KOPT-K1 (cell line): ENCODE results near the gene NLRP4.

Experiments
- H3K27ac ChIP-seq: fragments of 200-600 bp; sonication (generic); 2 replicates; pipeline ENCODE4 v1.5.1; 2016; ENCODE audit warnings: antibody characterized with exemption, mild to moderate bottlenecking, low read depth, low read length; ENCODE audit not compliant: poor library complexity, severe bottlenecking
- H3K36me3 ChIP-seq: fragments of 200-600 bp; sonication (generic); 2 replicates; pipeline ENCODE4 v1.5.1; 2017; ENCODE audit warnings: antibody characterized with exemption, mild to moderate bottlenecking, low read length, moderate library complexity; ENCODE audit not compliant: insufficient read depth
- H3K9me3 ChIP-seq: fragments of 200-600 bp; sonication (generic); 2 replicates; pipeline ENCODE4 v1.5.1; 2017; ENCODE audit warnings: antibody characterized with exemption, low read length, mild to moderate bottlenecking; ENCODE audit not compliant: insufficient read depth, poor library complexity, severe bottlenecking

Gene NLRP4, protein sequence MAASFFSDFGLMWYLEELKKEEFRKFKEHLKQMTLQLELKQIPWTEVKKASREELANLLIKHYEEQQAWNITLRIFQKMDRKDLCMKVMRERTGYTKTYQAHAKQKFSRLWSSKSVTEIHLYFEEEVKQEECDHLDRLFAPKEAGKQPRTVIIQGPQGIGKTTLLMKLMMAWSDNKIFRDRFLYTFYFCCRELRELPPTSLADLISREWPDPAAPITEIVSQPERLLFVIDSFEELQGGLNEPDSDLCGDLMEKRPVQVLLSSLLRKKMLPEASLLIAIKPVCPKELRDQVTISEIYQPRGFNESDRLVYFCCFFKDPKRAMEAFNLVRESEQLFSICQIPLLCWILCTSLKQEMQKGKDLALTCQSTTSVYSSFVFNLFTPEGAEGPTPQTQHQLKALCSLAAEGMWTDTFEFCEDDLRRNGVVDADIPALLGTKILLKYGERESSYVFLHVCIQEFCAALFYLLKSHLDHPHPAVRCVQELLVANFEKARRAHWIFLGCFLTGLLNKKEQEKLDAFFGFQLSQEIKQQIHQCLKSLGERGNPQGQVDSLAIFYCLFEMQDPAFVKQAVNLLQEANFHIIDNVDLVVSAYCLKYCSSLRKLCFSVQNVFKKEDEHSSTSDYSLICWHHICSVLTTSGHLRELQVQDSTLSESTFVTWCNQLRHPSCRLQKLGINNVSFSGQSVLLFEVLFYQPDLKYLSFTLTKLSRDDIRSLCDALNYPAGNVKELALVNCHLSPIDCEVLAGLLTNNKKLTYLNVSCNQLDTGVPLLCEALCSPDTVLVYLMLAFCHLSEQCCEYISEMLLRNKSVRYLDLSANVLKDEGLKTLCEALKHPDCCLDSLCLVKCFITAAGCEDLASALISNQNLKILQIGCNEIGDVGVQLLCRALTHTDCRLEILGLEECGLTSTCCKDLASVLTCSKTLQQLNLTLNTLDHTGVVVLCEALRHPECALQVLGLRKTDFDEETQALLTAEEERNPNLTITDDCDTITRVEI

DNA sequence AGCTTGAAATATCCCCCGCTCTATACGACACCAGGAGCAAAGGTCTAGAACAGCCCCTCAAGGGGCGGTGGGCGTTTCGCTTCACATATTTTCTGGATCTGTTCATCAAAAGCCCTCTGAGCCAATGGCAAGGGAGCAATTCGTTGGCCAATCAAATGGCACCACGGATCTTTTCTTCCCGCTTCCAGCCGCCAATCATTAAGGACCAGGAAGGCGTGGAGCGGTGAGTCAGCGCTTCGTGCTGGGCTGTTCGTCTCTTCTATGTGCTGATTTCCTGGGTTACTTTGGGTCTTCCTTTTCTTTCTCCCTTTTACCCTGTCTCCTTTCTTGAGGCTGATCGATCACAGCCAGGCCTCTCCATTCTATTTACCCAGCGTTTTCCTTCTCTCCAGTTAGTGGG, at the start of gene NLRP4:
Gene NLRP4, plus strand, starts transcription at position 201 of the 400 bp plus-strand sequence. CDS start 15,541 bp downstream, outside the sequence.
- H3K27ac ChIP-seq = no peak within 1 kb of the TSS
- no peaks in the 10 kb centered on the region for H3K36me3 ChIP-seq
- H3K9me3 ChIP-seq = no peaks in the 10 kb centered on the region

DNA sequence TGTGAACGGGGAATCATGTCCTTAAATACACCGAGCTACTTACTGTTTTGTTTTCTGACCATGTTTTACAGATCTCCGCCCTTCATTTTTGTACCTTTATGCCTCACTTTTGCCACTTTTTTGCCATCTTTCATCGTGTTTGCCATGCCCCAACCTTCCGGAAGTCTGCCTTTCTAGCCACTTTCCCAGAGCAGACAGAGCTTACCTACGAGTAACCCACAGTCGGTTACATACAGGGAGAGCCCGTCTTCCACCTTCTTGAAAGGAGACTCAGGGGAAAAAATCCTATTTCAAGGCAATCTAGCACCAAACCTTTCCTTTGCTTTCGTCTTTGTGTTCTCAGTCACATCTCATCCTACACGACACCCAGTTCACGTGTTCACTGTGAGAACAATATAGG, 41.3 kb upstream of the NLRP4 start:
- Histone ChIP-seq H3K36me3 (no peaks in the 10 kb centered on the region), H3K27ac (no peak overlapping the region), H3K9me3 (no peaks in the 10 kb centered on the region)

DNA sequence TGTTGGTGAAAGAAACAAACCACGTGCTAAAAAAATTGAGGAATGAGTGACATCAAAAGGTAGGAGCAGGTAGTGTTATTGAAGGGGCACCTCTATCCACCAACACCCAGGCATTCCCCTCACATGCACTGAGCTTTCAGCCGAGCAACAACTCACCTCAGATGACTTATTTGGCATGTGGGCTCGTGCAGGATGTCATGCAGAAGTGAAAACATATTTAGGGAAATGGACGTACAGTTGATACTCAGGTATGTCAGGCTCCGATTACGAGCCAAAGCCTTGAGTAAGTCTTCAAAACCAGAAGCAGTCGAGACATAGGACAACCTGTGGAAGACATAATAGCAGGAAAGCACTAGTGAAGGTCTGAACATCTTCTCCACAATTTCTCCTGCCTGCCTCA, 34.9 kb upstream of the NLRP4 start:
- Histone ChIP-seq H3K27ac (no peak overlapping the region), H3K36me3 (no peaks in the 10 kb centered on the region), H3K9me3 (no peaks in the 10 kb centered on the region)

DNA sequence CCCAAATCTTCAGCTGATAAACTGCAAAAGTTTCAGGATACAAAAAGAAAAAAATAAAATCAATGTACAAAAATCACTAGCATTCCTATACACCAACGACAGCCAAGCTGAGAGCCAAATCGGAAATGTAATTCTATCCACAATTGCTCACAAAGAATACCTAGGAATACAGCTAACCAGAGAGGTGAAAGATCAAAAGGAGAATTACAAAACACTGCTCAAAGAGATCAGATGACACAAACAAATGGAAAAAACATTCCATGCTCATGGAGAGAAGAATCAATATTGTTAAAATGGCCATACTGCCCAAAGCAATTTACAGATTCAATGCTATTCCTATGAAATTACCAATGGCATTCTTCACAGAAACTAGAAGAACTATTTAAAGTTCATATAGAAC, 34.1 kb upstream of the NLRP4 start:
- H3K9me3 ChIP-seq = no peaks in the 10 kb centered on the region
- H3K36me3 ChIP-seq = no peaks in the 10 kb centered on the region
- no peak overlapping the region for H3K27ac ChIP-seq

DNA sequence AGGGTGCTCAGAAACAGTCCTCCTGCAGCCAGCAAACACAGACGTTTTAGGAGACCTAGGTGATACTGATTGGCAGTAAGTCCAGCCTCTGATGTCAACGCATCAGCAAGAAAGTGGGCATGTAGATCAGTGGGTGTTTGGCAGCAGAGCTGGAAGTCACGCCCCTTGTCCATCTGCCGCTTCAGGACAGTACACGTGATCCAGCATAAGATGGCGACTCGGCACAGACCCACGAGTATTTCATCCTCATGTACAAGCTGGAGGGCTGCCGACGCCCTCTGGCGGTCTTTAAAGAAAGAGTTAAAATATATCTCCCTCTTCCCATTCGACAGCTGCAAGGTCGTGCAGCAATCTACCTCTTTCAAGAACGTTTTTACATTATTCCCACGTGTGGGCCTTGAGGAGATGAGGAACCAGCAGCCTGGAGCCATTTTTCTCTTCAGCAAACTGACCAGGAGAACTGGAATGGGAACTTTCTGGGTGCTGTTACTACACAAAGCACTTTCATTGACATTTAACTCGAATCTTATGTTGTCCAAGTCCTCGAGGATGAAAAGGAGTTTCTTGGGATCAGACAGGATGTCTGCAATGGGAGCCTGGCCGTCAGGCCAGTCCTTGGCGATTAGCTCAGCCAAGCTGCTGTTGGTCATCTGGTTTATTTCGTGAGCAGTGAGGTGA, 26.8 kb upstream of the NLRP4 start:
- no peaks in the 10 kb centered on the region for H3K36me3 ChIP-seq
- no peak overlapping the region for H3K27ac ChIP-seq
- H3K9me3 ChIP-seq = peaks cover 4% of the 10 kb centered on the region

DNA sequence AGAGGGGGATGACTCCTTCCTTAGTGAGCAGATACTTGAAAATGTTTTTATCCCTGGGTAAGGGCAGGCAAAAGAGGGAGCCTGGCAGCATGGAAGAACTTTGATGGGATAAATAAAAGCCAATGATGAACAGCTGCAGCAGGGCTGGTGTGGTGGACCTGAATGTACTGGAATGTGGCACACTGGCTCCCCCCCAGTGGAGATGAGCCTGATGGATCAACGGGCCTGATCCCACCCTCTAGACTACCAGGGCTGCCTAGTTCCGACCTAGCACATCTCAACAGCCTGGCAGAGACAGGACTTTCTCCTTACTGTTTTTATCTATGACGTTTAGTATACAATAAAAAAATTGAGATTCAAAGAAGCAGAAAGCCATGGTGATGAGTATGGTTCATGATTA, 25.0 kb upstream of the NLRP4 start:
- Histone ChIP-seq H3K27ac (no peak overlapping the region), H3K36me3 (no peaks in the 10 kb centered on the region), H3K9me3 (peaks cover 4% of the 10 kb centered on the region)

DNA sequence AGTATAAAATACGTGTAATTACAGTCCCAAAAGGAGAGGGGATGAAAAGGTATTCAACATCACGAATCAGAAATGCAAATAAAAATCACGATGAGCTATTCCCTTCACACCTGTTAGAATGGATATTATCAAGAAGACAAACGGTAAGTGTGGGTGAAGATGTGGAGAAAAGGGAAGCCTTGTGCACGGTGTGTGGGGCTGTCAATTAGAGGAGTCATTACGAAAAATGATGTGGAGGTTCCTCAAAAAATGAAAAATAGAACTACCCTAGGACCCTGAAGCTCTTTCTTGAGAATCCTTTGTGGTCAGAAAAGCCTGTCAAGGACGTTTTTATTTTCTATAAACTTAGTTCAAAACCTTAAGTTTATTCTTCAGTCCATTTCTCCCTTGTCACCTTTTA, 23.9 kb upstream of the NLRP4 start:
- Histone ChIP-seq H3K27ac (no peak overlapping the region), H3K36me3 (no peaks in the 10 kb centered on the region), H3K9me3 (peaks cover 4% of the 10 kb centered on the region)

DNA sequence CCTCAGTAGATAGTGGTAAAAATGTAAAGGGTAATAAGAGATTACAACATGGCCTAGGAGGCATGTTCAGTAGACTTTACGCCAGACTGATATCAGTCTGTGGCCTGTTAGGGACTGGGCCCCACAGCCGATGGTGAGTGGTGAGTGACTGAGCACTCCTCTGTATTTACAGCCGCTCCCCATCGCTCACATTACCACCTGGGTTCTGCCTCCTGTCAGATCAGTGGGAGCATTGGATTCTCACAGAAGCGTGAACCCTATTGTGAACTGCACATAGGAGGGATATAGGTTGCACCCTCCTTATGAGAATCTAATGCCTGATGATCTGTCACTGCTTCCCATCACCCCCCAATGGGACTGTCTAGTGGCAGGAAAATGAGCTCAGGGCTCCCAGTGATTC, 22.4 kb upstream of the NLRP4 start:
- Histone ChIP-seq H3K9me3 (peaks cover 4% of the 10 kb centered on the region), H3K36me3 (no peaks in the 10 kb centered on the region), H3K27ac (no peak overlapping the region)

DNA sequence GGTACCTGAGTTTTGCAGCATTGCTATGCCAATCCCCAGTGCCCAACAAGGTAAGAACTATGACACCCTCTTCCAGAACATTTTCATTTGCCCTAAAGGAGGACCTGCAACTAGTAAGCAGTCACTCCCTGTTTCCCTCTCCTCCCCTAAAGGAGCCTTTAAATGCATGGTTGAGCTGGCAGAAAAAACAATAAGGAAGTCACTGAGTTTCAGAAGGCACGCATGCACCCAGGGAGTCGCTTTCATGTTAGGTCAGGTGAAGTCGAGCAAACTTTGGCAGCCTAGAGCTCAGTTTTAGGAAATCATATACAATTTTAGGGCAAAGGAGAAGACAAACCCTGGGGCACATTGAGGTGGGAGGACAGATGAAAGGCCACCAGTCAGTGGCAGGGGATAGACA, 16.3 kb upstream of the NLRP4 start:
- Histone ChIP-seq H3K27ac (no peak overlapping the region), H3K9me3 (no peaks in the 10 kb centered on the region), H3K36me3 (no peaks in the 10 kb centered on the region)

DNA sequence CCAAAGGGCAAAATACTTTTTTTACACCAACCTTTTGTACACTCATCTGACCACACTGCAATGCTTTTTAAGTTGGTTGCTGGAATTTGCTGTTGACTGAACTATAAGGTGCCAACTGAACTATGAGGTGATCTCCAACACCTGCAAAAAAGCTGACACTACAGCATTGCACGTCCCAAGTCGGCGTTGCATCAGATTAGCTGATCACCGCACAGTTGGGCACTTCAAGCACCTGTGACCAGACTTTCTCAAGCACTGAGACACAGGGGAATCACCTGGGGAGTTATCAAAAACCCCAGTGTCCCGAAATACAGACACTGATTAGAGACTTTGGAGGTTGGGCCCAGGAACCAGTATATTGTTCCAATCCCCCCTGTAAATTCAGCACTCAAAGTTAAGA, 5.7 kb upstream of the NLRP4 start:
- no peak overlapping the region for H3K27ac ChIP-seq
- no peaks in the 10 kb centered on the region for H3K9me3 ChIP-seq
- H3K36me3 ChIP-seq = no peaks in the 10 kb centered on the region

DNA sequence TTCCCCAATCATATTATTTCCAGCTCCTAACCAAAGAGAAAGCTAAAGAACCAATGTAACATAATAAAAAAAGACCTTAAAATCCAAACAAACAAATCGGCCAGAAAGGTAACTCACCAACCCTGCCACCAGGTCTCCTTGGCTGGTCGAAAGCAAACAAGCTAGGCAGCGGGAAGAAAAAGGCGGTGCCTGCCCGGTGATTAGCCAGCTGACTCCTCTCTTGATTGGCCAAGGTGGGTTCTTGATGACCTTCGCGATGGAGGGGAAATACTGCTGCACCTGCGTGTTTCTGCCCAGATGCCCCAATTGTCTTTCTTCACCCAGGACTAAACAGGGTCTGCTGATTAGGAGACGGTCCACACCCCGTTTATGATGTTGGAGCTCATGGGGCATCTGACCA, 4.5 kb upstream of the NLRP4 start, which contains the start of gene NLRP11:
Gene NLRP11, minus strand, starts transcription at position 154 of the 400 bp plus-strand sequence. CDS start 13,825 bp downstream, outside the sequence.
- Histone ChIP-seq H3K27ac (no peak within 1 kb of the TSS), H3K36me3 (no peaks in the 10 kb centered on the region), H3K9me3 (no peaks in the 10 kb centered on the region)

DNA sequence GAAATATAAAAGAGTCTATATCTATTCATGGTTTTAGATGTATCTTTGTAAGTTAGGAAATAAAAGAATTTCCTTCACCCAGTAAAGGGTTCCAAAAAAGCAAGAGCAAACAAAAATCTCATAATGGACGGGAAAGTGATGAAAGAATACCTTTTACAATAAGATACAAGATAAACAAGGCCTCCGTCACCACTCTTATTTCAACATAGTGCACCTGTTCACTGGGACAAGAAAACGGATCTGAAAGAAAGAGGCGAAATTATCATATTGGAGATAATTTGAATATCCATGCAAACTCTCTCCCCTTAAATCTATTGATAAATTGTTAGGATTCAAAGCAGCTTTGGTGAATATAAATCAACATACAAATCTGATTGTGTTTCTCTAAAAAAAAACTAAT, 3.7 kb upstream of the NLRP4 start:
- Histone ChIP-seq H3K27ac (no peak overlapping the region), H3K9me3 (no peaks in the 10 kb centered on the region), H3K36me3 (no peaks in the 10 kb centered on the region)

DNA sequence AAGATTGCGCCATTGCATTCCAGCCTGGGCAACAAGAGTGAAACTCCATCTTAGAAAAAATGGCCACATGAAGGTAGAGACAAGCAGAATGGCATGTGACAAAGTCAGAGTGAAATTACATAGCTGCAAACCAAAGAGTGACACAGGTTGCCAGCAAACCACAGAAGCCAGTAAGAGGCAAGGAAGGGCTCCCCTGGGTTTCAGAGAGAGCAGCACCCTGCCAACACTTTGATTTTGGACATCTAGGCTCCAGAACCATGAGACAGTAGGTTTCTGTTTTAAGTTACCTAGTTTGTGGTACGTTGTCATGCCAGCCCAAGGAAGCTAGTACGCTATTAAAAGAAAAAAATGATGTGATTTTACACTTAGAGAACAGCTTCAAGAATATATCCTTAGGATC, 1.9 kb downstream of the NLRP4 start:
- no peak overlapping the region for H3K27ac ChIP-seq
- H3K36me3 ChIP-seq = no peaks in the 10 kb centered on the region
- no peaks in the 10 kb centered on the region for H3K9me3 ChIP-seq

DNA sequence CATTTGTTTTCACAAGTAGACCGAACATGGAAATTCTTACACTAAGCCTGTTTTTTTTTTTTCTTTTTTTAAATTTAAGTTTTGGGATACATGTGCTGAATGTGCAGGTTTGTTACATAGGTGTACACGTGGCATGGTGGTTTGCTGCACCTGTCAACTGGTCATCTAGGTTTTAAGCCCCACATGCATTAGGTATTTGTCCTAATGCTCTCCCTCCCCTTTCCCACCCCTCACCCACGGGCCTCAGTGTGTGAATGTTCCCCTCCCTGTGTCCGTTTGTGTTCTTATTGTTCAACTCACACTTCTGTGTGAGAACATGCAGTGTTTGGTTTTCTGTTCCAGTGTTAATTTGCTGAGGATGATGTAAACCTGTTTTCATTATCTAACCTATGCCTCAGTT, 2.6 kb downstream of the NLRP4 start:
- Histone ChIP-seq H3K27ac (no peak overlapping the region), H3K9me3 (no peaks in the 10 kb centered on the region), H3K36me3 (no peaks in the 10 kb centered on the region)

DNA sequence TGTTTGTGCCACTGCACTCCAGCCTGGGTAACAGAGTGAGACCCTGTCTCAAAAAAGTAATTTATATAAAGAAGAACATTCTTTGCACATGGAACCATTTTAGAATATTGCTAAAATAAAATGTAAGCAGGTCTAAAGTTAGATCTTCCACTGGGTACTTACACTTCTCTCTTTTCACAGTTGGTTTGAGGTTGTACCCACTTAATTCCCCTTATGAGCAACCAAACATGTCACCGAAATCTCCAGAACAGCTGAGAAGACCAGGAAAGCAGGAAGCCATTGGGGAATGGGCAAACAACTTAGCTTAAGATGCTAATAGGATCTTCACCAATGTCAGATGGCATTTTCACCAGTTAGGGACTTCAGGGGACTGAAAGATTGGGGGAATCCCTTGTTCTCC, 18.8 kb downstream of the NLRP4 start:
- H3K36me3 ChIP-seq = no peaks in the 10 kb centered on the region
- no peak overlapping the region for H3K27ac ChIP-seq
- no peaks in the 10 kb centered on the region for H3K9me3 ChIP-seq
